CD8-positive, alpha-beta memory T cell (primary cell): Measurements from ENCODE around the gene POC1B. TPM values are rescaled to one million over a fixed set of nuclear protein-coding genes. Genes with fewer than 3 reads are reported as not detected.

Experiments
- CTCF ChIA-PET: fragments of 350-600 bp; sonication (Branson Sonifier 250); formaldehyde crosslinking; loops from one replicate; lab custom pipeline; 2021; ENCODE audit warnings: antibody characterized with exemption; lab: Charles Lee
- POLR2A ChIA-PET: fragments of 350-600 bp; sonication (Branson Sonifier 250); formaldehyde crosslinking; loops from one replicate; lab custom pipeline; 2021; ENCODE audit warnings: antibody characterized with exemption; lab: Charles Lee
- DNase-seq, 5 donors: peaks; one replicate each; pipeline versions ENCODE4 v3.0.0 to v3.0.0-alpha.2; 2020 to 2022; ENCODE audit warnings: mixed read lengths in 1 of 5
- H3K27ac ChIP-seq: one replicate; pipeline ENCODE4 v1.7.0; 2013; ENCODE audit warnings: low read depth, mild to moderate bottlenecking, low read length, moderate library complexity
- H3K27me3 ChIP-seq: 2 replicates; pipeline ENCODE4 v1.7.0; 2013; ENCODE audit warnings: low read length, mild to moderate bottlenecking; ENCODE audit not compliant: insufficient read depth, poor library complexity, severe bottlenecking
- H3K36me3 ChIP-seq: 2 replicates; pipeline ENCODE4 v1.7.0; 2013; ENCODE audit warnings: mild to moderate bottlenecking, low read length, moderate library complexity; ENCODE audit not compliant: insufficient read depth
- H3K4me1 ChIP-seq: 2 replicates; pipeline ENCODE4 v1.7.0; 2013; ENCODE audit warnings: mild to moderate bottlenecking, low read length, moderate library complexity; ENCODE audit not compliant: insufficient read depth
- H3K4me3 ChIP-seq: 2 replicates; pipeline ENCODE4 v1.7.0; 2013; ENCODE audit warnings: mild to moderate bottlenecking, low read length
- H3K9me3 ChIP-seq: 2 replicates; pipeline ENCODE4 v1.7.0; 2013; ENCODE audit warnings: mild to moderate bottlenecking, low read length
- H3K27ac Mint-ChIP-seq, 8 donors: one replicate each; pipeline ENCODE4 v1.8.0; 2020 to 2021; ENCODE audit warnings: mixed read lengths in 8 of 8, mild to moderate bottlenecking in 6 of 8, inconsistent platforms in 3 of 8, moderate library complexity in 3 of 8
- H3K27me3 Mint-ChIP-seq, 2 donors: one replicate each; pipeline ENCODE4 v1.8.0; 2020 to 2021; ENCODE audit warnings: mixed read lengths in 2 of 2, mild to moderate bottlenecking in 1 of 2, moderate library complexity in 1 of 2
- H3K36me3 Mint-ChIP-seq, 3 donors: one replicate each; pipeline ENCODE4 v1.8.0; 2020 to 2021; ENCODE audit warnings: mixed read lengths in 3 of 3, inconsistent platforms in 1 of 3, mild to moderate bottlenecking in 1 of 3
- H3K4me1 Mint-ChIP-seq, 3 donors: one replicate each; pipeline ENCODE4 v1.8.0; 2020 to 2021; ENCODE audit warnings: mixed read lengths in 3 of 3, inconsistent platforms in 1 of 3, mild to moderate bottlenecking in 1 of 3
- H3K4me3 Mint-ChIP-seq, 7 donors: one replicate each; pipeline ENCODE4 v1.8.0; 2020 to 2021; ENCODE audit warnings: mixed read lengths in 7 of 7, mild to moderate bottlenecking in 6 of 7, moderate library complexity in 4 of 7, inconsistent platforms in 2 of 7
- H3K9me3 Mint-ChIP-seq, 5 donors: one replicate each; pipeline ENCODE4 v1.8.0; 2020 to 2022; ENCODE audit warnings: mixed read lengths in 5 of 5, mild to moderate bottlenecking in 3 of 5, moderate library complexity in 2 of 5, inconsistent platforms in 1 of 5
- polyA plus RNA-seq: library from polyadenylated mRNA; unstranded; fragments of 300-500 nt; fragmentation: Illumina TruSeq; gene quantifications from one replicate; pipeline ENCODE4 v1.2.3, GENCODE V29; 2021
- total RNA-seq, 2 experiments: library from RNA; stranded (reverse); gene quantifications; one replicate each; pipeline ENCODE4 v1.2.3, GENCODE V29; 2021

POC1B gene
- total and polyA plus RNA-seq, 3 experiments from 2014 or later = 21.8 to 38.9 (median 22.6) TPM

- peaks cover under 1 to 9% (median 4%) of the 10 kb centered on the region in 3 donors for H3K36me3 Mint-ChIP-seq
- peak overlapping the region in 5 of 7 donors; percentile 15 to 69 (median 41) for H3K4me3 Mint-ChIP-seq
- no peak overlapping the region for H3K27ac ChIP-seq
- no peaks in the 10 kb centered on the region for H3K27me3 Mint-ChIP-seq
- H3K4me1 ChIP-seq = peaks cover 7% of the 10 kb centered on the region
- no peaks in the 10 kb centered on the region for H3K27me3 ChIP-seq
- H3K27ac Mint-ChIP-seq = peak overlapping the region in 7 of 8 donors; percentile 14 to 92 (median 68)
- no peaks in the 10 kb centered on the region for H3K9me3 ChIP-seq
- no peaks in the 10 kb centered on the region for H3K36me3 ChIP-seq
- H3K4me1 Mint-ChIP-seq = peaks cover 27 to 37% (median 33%) of the 10 kb centered on the region in 3 donors
- DNase-seq = no peak
- no peaks in the 10 kb centered on the region for H3K9me3 Mint-ChIP-seq
- ChIA-PET CTCF (interaction anchor here (1.1 kb wide), 2 partner anchors 46 to 48 kb away, joined by 3 read pairs; no protein-coding TSS in a partner anchor), POLR2A (no interaction called here)
- no peak overlapping the region for H3K4me3 ChIP-seq
Observed at GRCh38 chr12:89476904-89477595, 48.8 kb downstream of the POC1B start.

- Histone ChIP-seq H3K4me3 (no peak overlapping the region), H3K36me3 (no peaks in the 10 kb centered on the region), H3K27ac (no peak overlapping the region), H3K4me1 (peaks cover 7% of the 10 kb centered on the region), H3K9me3 (no peaks in the 10 kb centered on the region), H3K27me3 (no peaks in the 10 kb centered on the region)
- H3K9me3 Mint-ChIP-seq = no peaks in the 10 kb centered on the region
- DNase-seq = no peak
- peaks cover 27 to 39% (median 34%) of the 10 kb centered on the region in 3 donors for H3K4me1 Mint-ChIP-seq
- peaks cover 0 to 7% (median 1%) of the 10 kb centered on the region in 3 donors for H3K36me3 Mint-ChIP-seq
- CTCF ChIA-PET = interaction anchor here (1.1 kb wide), 1 partner anchor 47 kb away, joined by 3 read pairs; no protein-coding TSS in a partner anchor
- H3K4me3 Mint-ChIP-seq = no peak overlapping the region
- POLR2A ChIA-PET = no interaction called here
- H3K27ac Mint-ChIP-seq = peak overlapping the region in 3 of 8 donors; percentile 14 to 71 (median 52)
- H3K27me3 Mint-ChIP-seq = no peaks in the 10 kb centered on the region
Observed at GRCh38 chr12:89476232-89476631, 49.6 kb downstream of the POC1B start.

GRCh38 chr12:89475203-89475990 is 50.5 kb downstream of the POC1B start:
- ChIA-PET CTCF (interaction anchor here (2.1 to 2.4 kb wide), 2 partner anchors 14 to 50 kb away, joined by 8 to 9 read pairs; partner anchors contain the start of genes GALNT4 and POC1B), POLR2A (no interaction called here)
- no peaks in the 10 kb centered on the region for H3K9me3 ChIP-seq
- no peaks in the 10 kb centered on the region for H3K9me3 Mint-ChIP-seq
- no peaks in the 10 kb centered on the region for H3K36me3 ChIP-seq
- peaks cover 0 to 5% (median 0%) of the 10 kb centered on the region in 3 donors for H3K36me3 Mint-ChIP-seq
- H3K4me3 Mint-ChIP-seq = no peak overlapping the region
- DNase-seq = no peak
- H3K4me1 Mint-ChIP-seq = peaks cover 33 to 46% (median 43%) of the 10 kb centered on the region in 3 donors
- no peak overlapping the region for H3K4me3 ChIP-seq
- H3K27me3 Mint-ChIP-seq = no peaks in the 10 kb centered on the region
- H3K27me3 ChIP-seq = no peaks in the 10 kb centered on the region
- peaks cover 10% of the 10 kb centered on the region for H3K4me1 ChIP-seq
- H3K27ac ChIP-seq = no peak overlapping the region
- peak overlapping the region; percentile 0 to 90 (median 66) for H3K27ac Mint-ChIP-seq

GRCh38 chr12:89474615-89475014 is 51.2 kb downstream of the POC1B start:
- peak overlapping the region; percentile 0 to 90 (median 74) for H3K27ac Mint-ChIP-seq
- no peaks in the 10 kb centered on the region for H3K27me3 Mint-ChIP-seq
- peaks cover 37 to 49% (median 48%) of the 10 kb centered on the region in 3 donors for H3K4me1 Mint-ChIP-seq
- ChIA-PET POLR2A (no interaction called here), CTCF (interaction anchor here (2.1 to 2.4 kb wide), 2 partner anchors 13 to 50 kb away, joined by 8 to 9 read pairs; partner anchors contain the start of genes GALNT4 and POC1B)
- Histone ChIP-seq H3K27me3 (no peaks in the 10 kb centered on the region), H3K9me3 (no peaks in the 10 kb centered on the region), H3K27ac (no peak overlapping the region), H3K36me3 (no peaks in the 10 kb centered on the region), H3K4me3 (no peak overlapping the region), H3K4me1 (peaks cover 15% of the 10 kb centered on the region)
- peaks cover 0 to 3% (median 0%) of the 10 kb centered on the region in 3 donors for H3K36me3 Mint-ChIP-seq
- H3K9me3 Mint-ChIP-seq = no peaks in the 10 kb centered on the region
- DNase-seq = no peak
- peak overlapping the region in 1 of 7 donors; percentile 49 for H3K4me3 Mint-ChIP-seq

GRCh38 chr12:89472508-89472907 is 53.3 kb downstream of the POC1B start:
- Histone ChIP-seq H3K9me3 (no peaks in the 10 kb centered on the region), H3K4me1 (peaks cover 30% of the 10 kb centered on the region), H3K27me3 (no peaks in the 10 kb centered on the region), H3K27ac (no peak overlapping the region), H3K4me3 (no peak overlapping the region), H3K36me3 (no peaks in the 10 kb centered on the region)
- peaks cover 0 to 3% (median 0%) of the 10 kb centered on the region in 3 donors for H3K36me3 Mint-ChIP-seq
- no peak for DNase-seq
- CTCF ChIA-PET = interaction anchor here (7.1 kb wide), 1 partner anchor 54 kb away, joined by 78 read pairs; the partner anchor contains the start of genes GALNT4 and POC1B
- peaks cover 53 to 59% (median 56%) of the 10 kb centered on the region in 3 donors for H3K4me1 Mint-ChIP-seq
- H3K9me3 Mint-ChIP-seq = no peaks in the 10 kb centered on the region
- no peaks in the 10 kb centered on the region for H3K27me3 Mint-ChIP-seq
- H3K4me3 Mint-ChIP-seq = no peak overlapping the region
- POLR2A ChIA-PET = no interaction called here
- H3K27ac Mint-ChIP-seq = peak overlapping the region in 3 of 8 donors; percentile 2 to 24 (median 21)

- peak in 2 of 5 donors; percentile 33 to 37 for DNase-seq
- CTCF ChIA-PET = interaction anchor here (0.7 to 7.1 kb wide), 13 partner anchors 9 to 454 kb away, joined by 3 to 78 read pairs (median 4); partner anchors contain the start of genes DUSP6, GALNT4 and POC1B
- H3K9me3 Mint-ChIP-seq = no peaks in the 10 kb centered on the region
Observed at GRCh38 chr12:89470741-89471509, 54.9 kb downstream of the POC1B start.

GRCh38 chr12:89469361-89469760 is 56.5 kb downstream of the POC1B start:
- H3K27ac ChIP-seq = no peak overlapping the region
- DNase-seq = peak in 1 of 5 donors; percentile 15
- no peak overlapping the region for H3K4me3 ChIP-seq

More at GRCh38 chr12:89470741-89471509, 54.9 kb downstream of the POC1B start:
- peak overlapping the region; percentile 39 to 95 (median 76) for H3K27ac Mint-ChIP-seq
- H3K36me3 ChIP-seq = no peaks in the 10 kb centered on the region
- H3K4me1 Mint-ChIP-seq = peaks cover 60 to 64% (median 62%) of the 10 kb centered on the region in 3 donors
- no peak overlapping the region for H3K27ac ChIP-seq
- no peaks in the 10 kb centered on the region for H3K9me3 ChIP-seq
- H3K4me3 Mint-ChIP-seq = peak overlapping the region in 1 of 7 donors; percentile 52
- H3K4me1 ChIP-seq = peaks cover 32% of the 10 kb centered on the region
- no peaks in the 10 kb centered on the region for H3K27me3 ChIP-seq
- no peak overlapping the region for H3K4me3 ChIP-seq
- POLR2A ChIA-PET = interaction anchor here (0.6 to 1.6 kb wide), 2 partner anchors 13 to 54 kb away, joined by 3 to 4 read pairs; partner anchors contain the start of gene GALNT4
- H3K27me3 Mint-ChIP-seq = no peaks in the 10 kb centered on the region
- H3K36me3 Mint-ChIP-seq = peaks cover 0 to 6% (median 0%) of the 10 kb centered on the region in 3 donors

More at GRCh38 chr12:89469361-89469760, 56.5 kb downstream of the POC1B start:
- Histone ChIP-seq H3K36me3 (no peaks in the 10 kb centered on the region), H3K27me3 (no peaks in the 10 kb centered on the region), H3K9me3 (no peaks in the 10 kb centered on the region), H3K4me1 (peaks cover 32% of the 10 kb centered on the region)
- H3K27ac Mint-ChIP-seq = peak overlapping the region; percentile 74 to 98 (median 90)
- H3K9me3 Mint-ChIP-seq = no peaks in the 10 kb centered on the region
- CTCF ChIA-PET = interaction anchor here (1.5 to 7.1 kb wide), 5 partner anchors 15 to 452 kb away, joined by 3 to 78 read pairs (median 4); partner anchors contain the start of genes DUSP6, GALNT4 and POC1B
- H3K4me1 Mint-ChIP-seq = peaks cover 54 to 60% (median 58%) of the 10 kb centered on the region in 3 donors
- H3K36me3 Mint-ChIP-seq = peaks cover 0 to 11% (median 0%) of the 10 kb centered on the region in 3 donors
- H3K27me3 Mint-ChIP-seq = no peaks in the 10 kb centered on the region
- peak overlapping the region; percentile 17 to 84 (median 73) for H3K4me3 Mint-ChIP-seq
- POLR2A ChIA-PET = no interaction called here
